GM12874 (cell line): ENCODE measurements around the gene MIB2.

Source experiments
- TF ChIP-seq, protein P1 (sequence below): IDR thresholded peaks from 2 replicates; pipeline ENCODE4 v1.5.1; 2011; ENCODE audit warnings: low read depth, mild to moderate bottlenecking, control low read depth, low read length, moderate library complexity; ENCODE audit not compliant: insufficient read depth

MIB2 gene

DNA sequence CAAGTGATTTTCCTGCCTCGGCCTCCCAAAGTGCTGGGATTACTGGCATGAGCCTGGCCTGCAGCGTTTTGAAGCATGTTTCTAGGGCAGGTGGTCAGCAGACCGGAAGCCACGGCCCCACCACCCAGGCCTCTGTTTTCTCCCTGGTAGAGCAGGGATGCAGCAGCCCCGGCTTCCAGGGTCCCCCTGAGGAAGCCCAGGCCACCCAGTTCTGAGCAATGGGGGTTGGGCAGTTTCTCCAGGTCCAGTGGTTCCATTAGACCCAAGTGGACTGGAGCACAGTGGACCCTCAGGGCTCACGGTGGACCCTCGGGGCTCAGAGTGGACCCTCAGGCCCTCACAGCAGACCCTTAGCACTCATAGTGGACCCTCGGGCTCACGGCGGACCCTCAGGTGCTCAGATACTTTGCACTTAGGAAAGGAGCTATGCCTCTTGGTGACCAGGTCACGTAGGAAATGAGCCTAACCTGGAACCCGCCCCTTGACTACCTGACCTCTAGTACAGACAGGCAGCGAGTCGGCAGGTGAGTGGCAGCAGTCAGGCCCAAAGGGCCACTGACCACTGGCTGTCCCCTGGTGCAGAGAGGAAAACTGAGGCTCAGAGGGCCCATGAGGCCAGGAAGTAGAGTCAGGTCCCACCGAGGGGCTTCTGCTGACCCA is 10.8 kb upstream of the MIB2 start:
- TF ChIP-seq, protein P1, sequence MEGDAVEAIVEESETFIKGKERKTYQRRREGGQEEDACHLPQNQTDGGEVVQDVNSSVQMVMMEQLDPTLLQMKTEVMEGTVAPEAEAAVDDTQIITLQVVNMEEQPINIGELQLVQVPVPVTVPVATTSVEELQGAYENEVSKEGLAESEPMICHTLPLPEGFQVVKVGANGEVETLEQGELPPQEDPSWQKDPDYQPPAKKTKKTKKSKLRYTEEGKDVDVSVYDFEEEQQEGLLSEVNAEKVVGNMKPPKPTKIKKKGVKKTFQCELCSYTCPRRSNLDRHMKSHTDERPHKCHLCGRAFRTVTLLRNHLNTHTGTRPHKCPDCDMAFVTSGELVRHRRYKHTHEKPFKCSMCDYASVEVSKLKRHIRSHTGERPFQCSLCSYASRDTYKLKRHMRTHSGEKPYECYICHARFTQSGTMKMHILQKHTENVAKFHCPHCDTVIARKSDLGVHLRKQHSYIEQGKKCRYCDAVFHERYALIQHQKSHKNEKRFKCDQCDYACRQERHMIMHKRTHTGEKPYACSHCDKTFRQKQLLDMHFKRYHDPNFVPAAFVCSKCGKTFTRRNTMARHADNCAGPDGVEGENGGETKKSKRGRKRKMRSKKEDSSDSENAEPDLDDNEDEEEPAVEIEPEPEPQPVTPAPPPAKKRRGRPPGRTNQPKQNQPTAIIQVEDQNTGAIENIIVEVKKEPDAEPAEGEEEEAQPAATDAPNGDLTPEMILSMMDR = no peak

DNA sequence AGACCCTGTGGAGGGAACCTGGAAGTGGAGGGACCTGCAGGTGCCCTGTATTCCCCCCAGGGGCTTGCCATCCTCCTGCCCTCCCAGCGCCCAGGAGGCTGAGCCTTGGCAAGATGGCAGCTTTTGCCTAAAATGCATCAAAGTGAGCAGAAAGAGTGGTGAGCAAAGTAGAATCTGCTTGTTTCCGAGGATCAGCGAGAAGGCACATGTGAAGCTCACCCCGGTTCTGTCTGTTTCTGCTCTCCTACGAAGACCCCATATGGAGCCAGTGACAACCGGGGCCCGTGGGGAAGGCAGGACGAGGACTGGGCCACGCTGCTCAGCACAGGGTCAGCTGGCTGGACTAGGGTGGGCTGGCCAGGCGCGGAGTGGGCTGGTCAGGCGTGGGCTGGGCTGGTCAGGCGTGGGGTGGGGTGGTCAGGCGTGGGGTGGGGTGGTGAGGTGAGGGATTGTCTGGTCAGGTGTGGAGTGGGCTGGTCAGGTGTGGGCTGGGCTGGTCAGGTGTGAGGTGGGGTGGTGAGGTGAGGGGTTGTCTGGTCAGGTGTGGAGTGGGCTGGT is 10.2 kb upstream of the MIB2 start:
- TF ChIP-seq, protein P1 = no peak

DNA sequence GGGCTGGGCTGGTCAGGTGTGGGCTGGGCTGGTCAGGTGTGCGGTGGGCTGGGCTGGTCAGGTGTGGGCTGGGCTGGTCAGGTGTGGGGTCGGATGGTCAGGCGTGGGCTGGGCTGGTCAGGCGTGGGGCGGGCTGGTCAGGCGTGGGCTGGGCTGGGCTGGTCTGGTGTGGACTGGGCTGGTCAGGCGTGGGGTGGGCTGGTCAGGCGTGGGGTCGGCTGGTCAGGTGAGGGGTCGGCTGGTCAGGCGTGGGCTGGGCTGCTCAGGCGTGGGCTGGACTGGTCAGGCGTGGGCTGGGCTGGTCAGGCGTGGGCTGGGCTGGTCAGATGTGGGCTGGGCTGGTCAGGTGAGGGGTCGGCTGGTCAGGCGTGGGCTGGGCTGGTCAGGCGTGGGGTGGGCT is 9.6 kb upstream of the MIB2 start:
- TF ChIP-seq, protein P1 = no peak

DNA sequence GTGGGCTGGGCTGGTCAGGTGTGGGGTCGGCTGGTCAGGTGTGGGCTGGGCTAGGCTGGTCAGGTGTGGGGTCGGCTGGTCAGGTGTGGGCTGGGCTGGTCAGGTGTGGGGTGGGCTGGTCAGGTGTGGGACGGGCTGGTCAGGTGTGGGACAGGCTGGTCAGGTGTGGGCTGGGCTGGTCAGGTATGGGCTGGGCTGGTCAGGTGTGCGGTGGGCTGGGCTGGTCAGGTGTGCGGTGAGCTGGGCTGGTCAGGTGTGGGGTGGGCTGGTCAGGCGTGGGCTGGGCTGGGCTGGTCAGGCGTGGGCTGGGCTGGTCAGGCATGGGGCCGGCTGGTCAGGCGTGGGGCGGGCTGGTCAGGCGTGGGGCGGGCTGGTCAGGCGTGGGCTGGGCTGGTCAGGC is 9.1 kb upstream of the MIB2 start:
- TF ChIP-seq, protein P1 = no peak

DNA sequence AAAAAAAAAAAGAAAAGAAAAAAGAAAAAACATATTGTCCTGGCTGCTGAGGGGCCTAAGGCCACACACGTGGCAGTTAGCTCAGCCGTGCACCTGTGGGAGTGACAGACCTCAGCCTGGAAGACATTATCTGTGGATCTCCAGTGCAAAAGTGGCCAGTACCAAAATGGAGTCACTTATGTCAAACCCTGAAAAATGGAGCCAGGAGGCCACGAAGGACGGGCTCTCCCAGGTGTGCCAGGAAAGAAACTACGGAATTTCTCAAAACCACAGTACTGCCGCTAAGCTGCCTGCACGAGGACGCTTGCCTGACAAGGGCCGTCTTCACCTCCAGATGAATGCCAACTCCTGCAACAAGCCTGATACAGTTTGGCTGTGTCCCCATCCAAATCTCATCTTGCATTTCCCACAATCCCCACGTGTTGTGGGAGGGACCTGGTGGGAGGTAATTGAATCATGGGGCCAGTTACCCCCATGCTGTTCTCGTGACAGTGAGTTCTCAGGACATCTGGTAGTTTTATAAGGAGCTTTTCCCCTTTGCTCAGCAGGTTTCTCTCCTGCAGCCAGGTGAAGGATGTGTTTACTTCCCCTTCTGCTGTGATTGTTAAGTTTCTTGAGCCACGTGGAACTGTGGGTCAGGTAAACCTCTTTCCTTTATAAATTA is 5.3 kb upstream of the MIB2 start:
- TF ChIP-seq, protein P1 = no peak

DNA sequence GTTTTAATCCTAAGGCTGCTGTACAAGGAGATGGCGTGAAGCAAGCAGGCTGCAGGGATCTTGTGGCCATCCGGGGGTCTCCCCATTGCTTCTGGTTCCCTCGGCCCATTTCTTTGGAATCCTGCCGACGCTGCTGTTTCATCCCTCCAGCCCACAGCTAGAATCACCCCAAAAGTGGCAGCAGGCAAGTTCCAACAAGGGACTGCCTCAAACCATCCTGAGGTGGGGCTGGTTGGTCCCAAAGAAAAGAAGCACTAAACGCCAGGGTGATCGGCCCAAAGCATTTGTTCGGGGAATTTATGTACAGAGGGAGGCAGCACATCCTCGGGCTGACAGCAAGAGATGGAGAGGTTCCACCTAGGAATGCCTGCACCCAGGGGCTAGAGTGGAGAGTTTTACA is 4.5 kb upstream of the MIB2 start:
- TF ChIP-seq, protein P1 = no peak

DNA sequence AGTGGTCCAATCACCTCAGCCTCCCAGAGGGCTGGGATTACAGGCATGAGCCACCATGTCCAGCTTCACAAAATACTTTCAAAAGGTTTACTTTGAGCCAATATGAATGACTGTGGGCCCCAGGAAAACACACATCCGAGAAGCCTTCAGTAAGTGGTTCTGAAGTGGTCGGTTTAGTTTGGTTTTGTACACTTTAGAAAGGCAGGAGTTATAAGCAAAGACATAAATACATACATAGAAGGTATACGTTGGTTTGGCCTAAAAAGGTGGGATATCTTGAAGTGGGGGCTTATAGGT is 3.2 kb upstream of the MIB2 start:
- TF ChIP-seq, protein P1 = no peak
